MV-4-11 (cell line): Measurements from ENCODE around the gene ATP8B1.

Experiments
- DNase-seq: peaks from one replicate; lab custom pipeline; 2025; lab: John Stamatoyannopoulos, UW

The ATP8B1 gene

GRCh38 chr18:57618910-57619309 lies 184.2 kb downstream of the ATP8B1 start:
- DNase-seq: peak; percentile 41

- DNase-seq: no peak
These were observed 199.2 kb downstream of the ATP8B1 start for GRCh38 chr18:57603871-57604270.
